GM13976 (cell line): ENCODE results near the gene HOXA9.

Experiments
- DNase-seq: peaks from one replicate; pipeline ENCODE4 v3.0.0; 2012; ENCODE audit warnings: low spot score
- in situ Hi-C: fragments of 300-500 bp; cut with MboI; formaldehyde crosslinking; loops from one replicate; pipeline ENCODE4 v1.12.0; 2022; ENCODE audit warnings: low sequenced_read_pairs, mixed read lengths, inconsistent platforms; ENCODE audit not compliant: unreplicated experiment
- TF ChIP-seq, protein P1 (sequence below): IDR thresholded peaks from 2 replicates; pipeline ENCODE4 v1.5.1; 2012; ENCODE audit warnings: borderline replicate concordance, mild to moderate bottlenecking; ENCODE audit not compliant: insufficient read depth; ENCODE audit errors: extremely low read depth, missing control alignments, control extremely low read depth

HOXA9 gene

DNA sequence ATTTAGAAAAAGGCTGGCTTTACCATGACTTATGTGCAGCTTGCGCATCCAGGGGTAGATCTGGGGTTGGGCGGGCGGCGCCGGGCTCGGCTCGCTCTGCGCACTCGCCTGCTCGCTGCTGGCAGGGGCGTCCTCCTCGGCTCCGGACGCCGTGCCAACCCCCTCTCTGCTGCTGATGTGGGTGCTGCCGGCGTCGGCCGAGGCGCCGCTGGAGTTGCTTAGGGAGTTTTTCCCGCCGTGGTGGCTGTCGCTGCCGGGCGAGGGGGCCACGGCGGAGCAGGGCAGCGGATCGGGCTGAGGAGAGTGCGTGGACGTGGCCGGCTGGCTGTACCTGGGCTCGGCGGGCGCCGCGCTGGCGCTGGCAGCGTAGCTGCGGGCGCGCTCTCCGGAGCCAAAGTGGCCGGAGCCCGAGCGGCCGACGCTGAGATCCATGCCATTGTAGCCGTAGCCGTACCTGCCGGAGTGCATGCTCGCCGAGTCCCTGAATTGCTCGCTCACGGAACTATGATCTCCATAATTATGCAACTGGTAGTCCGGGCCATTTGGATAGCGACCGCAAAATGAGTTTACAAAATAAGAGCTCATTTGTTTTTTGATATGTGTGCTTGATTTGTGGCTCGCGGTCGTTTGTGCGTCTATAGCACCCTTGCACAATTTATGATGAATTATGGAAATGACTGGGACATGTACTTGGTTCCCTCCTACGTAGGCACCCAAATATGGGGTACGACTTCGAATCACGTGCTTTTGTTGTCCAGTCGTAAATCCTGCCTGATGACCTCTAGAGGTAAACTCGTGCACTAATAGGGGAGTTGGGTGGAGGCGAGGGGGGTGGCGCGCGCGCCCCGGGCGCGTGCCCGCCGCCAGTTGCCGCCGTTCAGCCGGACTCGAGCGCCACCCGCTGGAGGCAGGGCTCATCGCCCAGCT is 22.1 kb downstream of the HOXA9 start, which contains the start of gene HOXA5:
TSS of gene HOXA5 (minus strand) at position 659 of the 927 bp plus-strand sequence. CDS start at position 585, 74 bp downstream.
- TF ChIP-seq, protein P1, sequence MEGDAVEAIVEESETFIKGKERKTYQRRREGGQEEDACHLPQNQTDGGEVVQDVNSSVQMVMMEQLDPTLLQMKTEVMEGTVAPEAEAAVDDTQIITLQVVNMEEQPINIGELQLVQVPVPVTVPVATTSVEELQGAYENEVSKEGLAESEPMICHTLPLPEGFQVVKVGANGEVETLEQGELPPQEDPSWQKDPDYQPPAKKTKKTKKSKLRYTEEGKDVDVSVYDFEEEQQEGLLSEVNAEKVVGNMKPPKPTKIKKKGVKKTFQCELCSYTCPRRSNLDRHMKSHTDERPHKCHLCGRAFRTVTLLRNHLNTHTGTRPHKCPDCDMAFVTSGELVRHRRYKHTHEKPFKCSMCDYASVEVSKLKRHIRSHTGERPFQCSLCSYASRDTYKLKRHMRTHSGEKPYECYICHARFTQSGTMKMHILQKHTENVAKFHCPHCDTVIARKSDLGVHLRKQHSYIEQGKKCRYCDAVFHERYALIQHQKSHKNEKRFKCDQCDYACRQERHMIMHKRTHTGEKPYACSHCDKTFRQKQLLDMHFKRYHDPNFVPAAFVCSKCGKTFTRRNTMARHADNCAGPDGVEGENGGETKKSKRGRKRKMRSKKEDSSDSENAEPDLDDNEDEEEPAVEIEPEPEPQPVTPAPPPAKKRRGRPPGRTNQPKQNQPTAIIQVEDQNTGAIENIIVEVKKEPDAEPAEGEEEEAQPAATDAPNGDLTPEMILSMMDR = no peak
- in situ Hi-C loops = no loop called here
- DNase-seq = peak; percentile 32

DNA sequence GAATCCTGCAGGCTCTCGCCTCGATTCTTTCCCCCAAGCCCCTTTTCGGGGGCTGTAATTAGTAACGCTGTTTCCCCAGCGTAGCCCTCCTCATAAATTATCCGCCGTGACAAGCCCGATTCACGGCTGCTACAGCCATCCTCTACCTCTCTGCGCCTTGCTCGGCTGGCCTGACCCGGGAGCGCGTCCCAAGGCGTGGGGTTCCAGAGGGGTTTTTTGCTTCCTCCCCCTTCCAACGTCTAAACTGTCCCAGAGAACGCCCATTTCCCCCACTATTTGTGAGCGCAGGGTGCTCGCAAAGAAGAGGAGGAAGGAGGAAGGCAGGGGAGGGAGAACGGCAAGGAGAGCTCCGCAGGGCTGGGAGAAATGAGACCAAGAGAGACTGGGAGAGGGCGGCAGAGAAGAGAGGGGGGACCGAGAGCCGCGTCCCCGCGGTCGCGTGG is 22.7 kb downstream of the HOXA9 start:
- in situ Hi-C loops = no loop called here
- DNase-seq = no peak
- TF ChIP-seq, protein P1 = no peak

- in situ Hi-C loops = no loop called here
- DNase-seq = no peak
- TF ChIP-seq, protein P1 = no peak
Observed at GRCh38 chr7:27141923-27142579, 23.3 kb downstream of the HOXA9 start.

DNA sequence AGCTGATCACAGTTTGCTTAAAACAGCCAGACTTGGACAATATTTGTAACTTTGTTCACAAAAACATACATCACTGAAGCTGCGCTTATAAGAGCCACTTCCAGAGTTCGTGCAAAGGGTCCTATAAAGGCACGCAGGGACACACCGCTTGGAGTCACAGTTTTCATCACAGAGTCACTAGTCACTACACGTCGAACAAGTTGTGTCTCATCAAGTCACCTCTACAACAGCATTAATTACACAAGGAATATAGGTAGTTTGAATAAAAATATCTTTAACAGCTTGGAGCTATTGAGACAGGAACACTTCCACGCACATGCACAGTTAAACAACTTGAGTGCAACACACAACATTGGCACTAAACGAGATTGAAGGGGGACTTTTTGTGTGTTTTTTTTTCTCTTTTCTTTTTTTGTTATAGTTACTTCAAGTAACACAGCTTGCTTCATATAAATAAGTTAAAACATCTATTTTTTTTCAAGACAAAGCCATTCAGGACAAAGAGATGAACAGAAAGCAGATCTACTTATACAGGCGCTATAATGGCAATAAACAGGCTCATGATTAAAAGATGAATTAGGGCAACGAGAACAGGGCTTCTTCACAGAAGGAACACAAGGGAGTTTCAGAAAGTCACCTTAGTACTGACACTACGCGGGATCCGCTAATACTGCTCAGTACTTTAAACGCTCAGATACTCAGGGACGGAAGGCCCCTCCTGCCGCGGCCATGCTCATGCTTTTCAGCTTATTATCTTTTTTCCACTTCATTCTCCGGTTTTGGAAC is 24.0 kb downstream of the HOXA9 start:
- TF ChIP-seq, protein P1 = no peak
- in situ Hi-C loops = no loop called here
- DNase-seq = no peak

DNA sequence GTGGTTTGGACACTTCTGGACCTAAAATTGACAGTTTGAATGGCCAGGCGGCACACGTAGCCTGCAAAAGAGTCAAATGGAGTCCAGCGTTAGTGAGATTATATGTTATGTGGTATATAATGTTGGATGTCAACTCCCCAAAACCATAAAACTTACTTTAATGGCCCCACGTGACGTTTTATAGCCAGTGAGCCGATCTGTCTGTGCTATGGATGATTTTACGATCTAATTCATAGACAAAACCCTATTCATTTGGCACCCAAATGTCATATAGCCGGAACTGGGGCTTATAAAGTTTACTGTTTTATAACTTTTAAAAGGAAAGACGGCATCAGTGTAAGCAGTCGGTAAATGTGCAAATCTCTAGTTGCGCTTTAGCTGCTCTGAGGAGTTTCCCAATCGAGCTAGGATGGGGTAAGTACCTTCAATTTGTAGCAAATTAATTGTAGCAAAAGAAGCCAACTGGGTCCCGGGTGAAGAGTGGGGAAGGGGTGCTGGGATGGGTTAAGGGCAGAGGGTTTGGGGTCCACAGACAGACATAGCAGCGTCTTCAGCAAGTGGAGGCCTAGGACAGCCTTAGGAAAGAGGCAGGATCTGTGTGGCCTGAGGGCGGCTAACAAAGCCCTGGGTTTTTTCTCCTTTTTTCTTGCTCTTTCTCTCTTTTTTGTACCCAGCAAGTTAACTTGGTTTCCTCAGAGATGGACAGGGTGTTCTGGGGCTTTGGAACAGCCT is 25.0 kb downstream of the HOXA9 start:
- DNase-seq = no peak
- in situ Hi-C loops = no loop called here
- TF ChIP-seq, protein P1 = no peak
